Activated CD4-positive, alpha-beta memory T cell treated with anti-CD3 and anti-CD28 coated beads for 36 hours (primary cell): ENCODE results near the gene TRERF1. TPM values are rescaled to one million over a fixed set of nuclear protein-coding genes. Genes with fewer than 3 reads are reported as not detected.

Source experiments
- CTCF ChIA-PET: fragments of 350-600 bp; sonication (Branson Sonifier 250); formaldehyde crosslinking; loops from one replicate; lab custom pipeline; 2021; ENCODE audit warnings: antibody characterized with exemption, inconsistent platforms; lab: Charles Lee
- POLR2A ChIA-PET: fragments of 350-600 bp; sonication (Branson Sonifier 250); formaldehyde crosslinking; loops from one replicate; lab custom pipeline; 2021; ENCODE audit warnings: antibody characterized with exemption; lab: Charles Lee
- DNase-seq: peaks from one replicate; pipeline ENCODE4 v3.0.0-alpha.2; 2020
- H3K27ac Mint-ChIP-seq: one replicate; pipeline ENCODE4 v1.8.0; 2021; ENCODE audit warnings: mixed read lengths
- H3K27me3 Mint-ChIP-seq: one replicate; pipeline ENCODE4 v1.8.0; 2021; ENCODE audit warnings: mixed read lengths
- H3K36me3 Mint-ChIP-seq: one replicate; pipeline ENCODE4 v1.8.0; 2021; ENCODE audit warnings: mixed read lengths
- H3K4me1 Mint-ChIP-seq: one replicate; pipeline ENCODE4 v1.8.0; 2021; ENCODE audit warnings: low read depth, mixed read lengths
- H3K4me3 Mint-ChIP-seq: one replicate; pipeline ENCODE4 v1.8.0; 2021; ENCODE audit warnings: mild to moderate bottlenecking, mixed read lengths
- H3K9me3 Mint-ChIP-seq: one replicate; pipeline ENCODE4 v1.8.0; 2021; ENCODE audit warnings: mixed read lengths
- intact Hi-C: fragments of 100-400 bp; cut with micrococcal nuclease; formaldehyde crosslinking; loops from one replicate; pipeline ENCODE4 v1.15.1; 2023
- total RNA-seq, 2 experiments: library from RNA; stranded (reverse); gene quantifications; one replicate each; pipeline ENCODE4 v1.2.3, GENCODE V29; 2021

TRERF1 gene
- total RNA-seq, 2 experiments from 2014 or later: 16.3 to 16.7 TPM

GRCh38 chr6:42378536-42378935, 73.2 kb downstream of the TRERF1 start:
- intact Hi-C loops: no loop called here

DNA sequence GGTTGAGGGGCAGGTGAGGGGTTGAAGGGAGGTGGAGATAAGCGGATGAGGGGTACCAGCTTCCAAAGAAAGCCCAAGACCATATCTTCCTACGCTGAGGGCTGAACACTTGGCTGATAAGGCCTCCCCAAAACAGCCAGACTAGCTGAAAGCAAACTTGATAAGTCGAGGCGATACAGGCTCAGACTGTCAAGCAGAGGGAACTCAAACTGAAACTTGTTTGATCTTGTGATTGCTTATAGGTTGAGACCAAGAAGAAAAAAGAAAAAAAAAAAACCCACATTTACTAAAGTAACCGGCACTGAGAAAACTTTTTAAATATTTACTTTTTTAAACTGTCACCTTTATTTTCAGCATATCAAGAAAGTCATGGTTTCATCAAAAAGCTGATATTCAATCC, 73.6 kb downstream of the TRERF1 start:
- Mint-ChIP-seq H3K36me3 (peaks cover 3% of the 10 kb centered on the region), H3K4me1 (peaks cover 71% of the 10 kb centered on the region), H3K4me3 (peak overlapping the region; percentile 24), H3K27ac (peak overlapping the region; percentile 80), H3K9me3 (no peaks in the 10 kb centered on the region), H3K27me3 (no peaks in the 10 kb centered on the region)
- CTCF ChIA-PET: interaction anchor here (1.1 to 2.3 kb wide), 5 partner anchors 13 to 170 kb away, joined by 3 to 11 read pairs (median 7); no protein-coding TSS in a partner anchor
- intact Hi-C loops: no loop called here
- peak; percentile 50 for DNase-seq
- POLR2A ChIA-PET: interaction anchor here (0.9 to 2.3 kb wide), 4 partner anchors 10 to 24 kb away, joined by 3 to 13 read pairs (median 7); no protein-coding TSS in a partner anchor

More at GRCh38 chr6:42378536-42378935, 73.2 kb downstream of the TRERF1 start:
- no peaks in the 10 kb centered on the region for H3K27me3 Mint-ChIP-seq
- peak overlapping the region; percentile 24 for H3K4me3 Mint-ChIP-seq
- H3K4me1 Mint-ChIP-seq: peaks cover 74% of the 10 kb centered on the region
- ChIA-PET POLR2A (interaction anchor here (0.9 to 2.3 kb wide), 4 partner anchors 10 to 24 kb away, joined by 3 to 13 read pairs (median 7); no protein-coding TSS in a partner anchor), CTCF (interaction anchor here (1.1 to 2.3 kb wide), 5 partner anchors 12 to 169 kb away, joined by 3 to 11 read pairs (median 7); no protein-coding TSS in a partner anchor)
- H3K27ac Mint-ChIP-seq: peak overlapping the region; percentile 80
- DNase-seq: no peak
- H3K36me3 Mint-ChIP-seq: peaks cover 3% of the 10 kb centered on the region
- H3K9me3 Mint-ChIP-seq: no peaks in the 10 kb centered on the region

DNA sequence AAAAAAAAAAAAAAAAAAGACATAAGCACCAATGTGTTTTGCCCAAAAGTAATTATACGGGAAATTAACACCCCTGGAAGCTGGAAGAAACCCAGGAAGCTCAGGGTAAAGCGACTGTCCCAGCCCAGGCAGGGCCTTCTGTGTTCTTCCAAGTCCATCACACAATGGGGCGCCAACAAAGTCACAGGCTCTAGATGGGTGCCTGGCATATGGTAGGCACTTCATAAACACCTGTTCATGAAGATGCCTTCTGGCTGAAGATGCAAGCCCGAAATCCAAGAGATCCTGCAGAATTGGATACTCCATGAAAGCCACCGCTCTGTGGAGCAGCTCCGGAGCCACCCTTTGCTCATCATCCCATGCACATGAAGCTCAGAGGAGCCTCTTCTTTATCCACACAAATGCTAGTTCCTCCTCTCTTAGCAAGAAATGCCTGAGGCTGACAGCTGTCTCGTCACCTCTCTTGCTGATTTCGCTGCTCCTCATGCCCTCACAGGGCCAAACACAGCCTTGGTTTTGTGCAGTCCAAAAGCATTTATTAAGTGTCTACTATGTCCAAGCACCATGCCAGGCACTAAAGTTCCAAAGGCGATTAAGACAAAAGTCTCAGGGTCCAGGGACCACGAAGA, 76.6 kb downstream of the TRERF1 start:
- H3K4me1 Mint-ChIP-seq: peaks cover 68% of the 10 kb centered on the region
- no peak overlapping the region for H3K27ac Mint-ChIP-seq
- peaks cover 3% of the 10 kb centered on the region for H3K36me3 Mint-ChIP-seq
- no peaks in the 10 kb centered on the region for H3K27me3 Mint-ChIP-seq
- H3K4me3 Mint-ChIP-seq: no peak overlapping the region
- intact Hi-C loops: no loop called here
- ChIA-PET CTCF (interaction anchor here (1.4 to 1.5 kb wide), 2 partner anchors 156 to 172 kb away, joined by 7 to 10 read pairs; no protein-coding TSS in a partner anchor), POLR2A (interaction anchor here (1.2 kb wide), 1 partner anchor 13 kb away, joined by 4 read pairs; no protein-coding TSS in a partner anchor)
- H3K9me3 Mint-ChIP-seq: no peaks in the 10 kb centered on the region
- no peak for DNase-seq

DNA sequence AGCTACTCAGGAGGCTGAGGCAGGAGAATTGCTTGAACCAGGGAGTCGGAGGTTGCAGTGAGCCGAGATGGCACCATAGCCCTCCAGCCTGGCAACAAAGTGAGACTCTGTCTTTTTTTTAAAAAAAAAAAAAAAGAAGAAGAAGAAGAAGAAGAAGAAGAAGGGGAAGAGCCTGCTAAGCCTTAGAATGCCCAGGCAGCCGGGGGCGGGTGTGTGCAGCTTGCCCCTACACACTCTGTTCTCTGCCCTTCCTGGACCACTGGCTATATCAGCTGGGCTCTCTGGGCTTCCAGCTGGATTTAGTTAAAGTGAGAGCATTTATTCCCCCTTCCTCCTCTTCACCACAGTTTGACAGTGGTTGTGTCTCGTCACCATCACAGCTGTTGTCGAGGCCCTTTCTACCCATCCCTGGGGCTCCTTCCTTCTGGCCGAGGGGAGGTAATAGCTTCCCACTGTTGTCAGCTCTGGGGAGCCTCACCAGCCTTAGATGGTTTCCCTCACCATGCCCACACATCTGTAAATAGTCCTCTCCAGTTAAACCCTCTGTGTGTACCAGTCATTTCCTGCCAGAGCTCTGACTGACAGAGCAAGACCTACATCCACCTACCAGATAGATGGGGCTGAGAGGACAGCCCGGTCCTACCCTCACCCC, 77.6 kb downstream of the TRERF1 start:
- Mint-ChIP-seq H3K4me1 (peaks cover 69% of the 10 kb centered on the region), H3K4me3 (no peak overlapping the region), H3K27me3 (no peaks in the 10 kb centered on the region), H3K36me3 (peaks cover 3% of the 10 kb centered on the region), H3K9me3 (no peaks in the 10 kb centered on the region), H3K27ac (peak overlapping the region; percentile 72)
- ChIA-PET CTCF (interaction anchor here (0.7 to 1.5 kb wide), 6 partner anchors 7 to 173 kb away, joined by 3 to 10 read pairs (median 4); no protein-coding TSS in a partner anchor), POLR2A (interaction anchor here (0.6 to 1.2 kb wide), 2 partner anchors 14 to 36 kb away, joined by 4 read pairs; no protein-coding TSS in a partner anchor)
- intact Hi-C loops: loop anchor here (1.0 kb wide), 1 partner anchor 16 kb away; no protein-coding TSS in a partner anchor
- DNase-seq: peak; percentile 53

DNA sequence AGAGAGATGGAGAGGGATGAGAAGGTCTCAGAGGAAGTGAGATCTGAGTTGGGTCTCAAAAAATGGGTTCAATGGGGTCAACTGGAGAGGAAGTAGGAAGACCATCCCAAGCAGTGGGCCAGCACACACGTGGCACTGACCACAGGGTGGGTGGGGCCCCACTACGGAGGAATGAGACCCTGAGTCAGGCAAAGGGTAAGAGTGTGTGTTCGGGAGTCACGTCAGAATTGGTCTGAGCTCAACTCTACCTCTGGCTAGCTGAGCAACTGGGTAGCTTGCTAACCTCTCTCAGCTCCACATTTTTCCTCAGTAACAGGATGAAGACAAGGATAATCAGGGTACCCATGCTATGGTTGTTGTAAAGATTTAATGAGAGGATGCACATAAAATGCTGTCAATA, 79.0 kb downstream of the TRERF1 start:
- H3K9me3 Mint-ChIP-seq: no peaks in the 10 kb centered on the region
- peaks cover 70% of the 10 kb centered on the region for H3K4me1 Mint-ChIP-seq
- H3K4me3 Mint-ChIP-seq: no peak overlapping the region
- H3K36me3 Mint-ChIP-seq: peaks cover 3% of the 10 kb centered on the region
- intact Hi-C loops: no loop called here
- no peaks in the 10 kb centered on the region for H3K27me3 Mint-ChIP-seq
- H3K27ac Mint-ChIP-seq: no peak overlapping the region
- DNase-seq: no peak
- ChIA-PET POLR2A (interaction anchor here (0.6 to 1.1 kb wide), 2 partner anchors 42 to 187 kb away, joined by 3 to 4 read pairs; no protein-coding TSS in a partner anchor), CTCF (interaction anchor here (0.9 to 1.2 kb wide), 2 partner anchors 9 to 64 kb away, joined by 3 read pairs; no protein-coding TSS in a partner anchor)

DNA sequence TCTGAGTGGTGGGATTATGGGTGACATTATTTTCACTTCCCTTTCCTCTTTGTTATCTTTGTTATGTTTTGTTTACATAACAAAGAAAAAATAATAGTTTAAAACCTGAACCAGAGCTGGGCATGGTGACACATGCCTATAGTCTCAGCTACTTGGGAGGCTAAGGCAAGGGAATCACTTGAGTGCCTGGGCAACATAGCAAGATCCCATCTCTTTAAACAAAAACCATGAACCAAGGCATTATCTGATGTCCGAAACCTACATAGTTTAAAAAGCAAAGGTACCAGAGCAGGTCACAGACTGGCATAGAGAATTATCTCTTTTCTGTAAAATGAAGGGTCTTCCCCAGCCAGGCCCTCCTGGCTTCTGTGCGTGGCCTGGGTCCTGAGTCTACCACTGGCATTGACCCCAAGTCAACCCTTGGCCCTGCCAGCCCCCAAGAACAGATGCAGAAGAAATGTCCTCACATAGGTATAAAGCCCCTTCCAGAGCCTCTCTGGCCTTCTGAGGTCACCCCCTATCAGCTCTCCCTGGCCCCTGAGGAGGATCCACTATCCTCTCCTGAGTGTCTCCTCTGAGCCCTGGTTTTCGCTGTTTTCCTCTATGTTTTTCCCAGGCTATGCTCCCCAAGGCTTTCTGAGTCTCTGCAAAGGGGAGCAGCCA, 81.3 kb downstream of the TRERF1 start:
- ChIA-PET POLR2A (no interaction called here), CTCF (no interaction called here)
- Mint-ChIP-seq H3K27me3 (no peaks in the 10 kb centered on the region), H3K27ac (peak overlapping the region; percentile 47), H3K4me1 (peaks cover 80% of the 10 kb centered on the region), H3K9me3 (no peaks in the 10 kb centered on the region), H3K36me3 (peaks cover 11% of the 10 kb centered on the region), H3K4me3 (no peak overlapping the region)
- intact Hi-C loops: no loop called here
- DNase-seq: no peak

DNA sequence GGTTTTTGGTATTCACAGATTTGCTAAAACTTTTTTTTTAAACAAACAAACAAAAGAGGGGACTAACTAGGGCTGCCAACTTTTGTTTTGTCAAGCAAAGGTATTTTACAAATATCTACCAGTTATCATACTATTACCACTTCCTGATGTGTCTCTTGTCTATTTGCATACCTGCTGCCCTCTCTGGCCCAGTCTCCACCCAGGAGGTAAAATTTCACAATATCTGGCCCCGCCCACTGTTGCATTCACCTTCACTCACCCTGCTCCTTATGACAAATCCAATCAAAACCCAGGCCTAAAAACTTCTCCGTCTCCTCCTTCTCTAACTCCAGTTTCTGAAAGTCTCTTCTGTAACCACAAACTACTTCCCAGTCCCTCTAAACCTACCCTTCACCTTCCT, 82.2 kb downstream of the TRERF1 start:
- Mint-ChIP-seq H3K27ac (peak overlapping the region; percentile 92), H3K9me3 (no peaks in the 10 kb centered on the region), H3K27me3 (no peaks in the 10 kb centered on the region), H3K4me1 (peaks cover 81% of the 10 kb centered on the region), H3K4me3 (no peak overlapping the region), H3K36me3 (peaks cover 12% of the 10 kb centered on the region)
- ChIA-PET POLR2A (interaction anchor here (0.8 to 3.2 kb wide), 3 partner anchors 11 to 21 kb away, joined by 3 to 23 read pairs (median 3); no protein-coding TSS in a partner anchor), CTCF (no interaction called here)
- peak; percentile 73 for DNase-seq
- intact Hi-C loops: no loop called here

- ChIA-PET POLR2A (interaction anchor here (0.7 to 3.4 kb wide), 11 partner anchors 10 to 106 kb away, joined by 3 to 28 read pairs (median 6); partner anchors contain the start of gene TRERF1), CTCF (interaction anchor here (1.0 to 3.3 kb wide), 3 partner anchors 10 to 179 kb away, joined by 3 to 24 read pairs (median 14); no protein-coding TSS in a partner anchor)
- Mint-ChIP-seq H3K4me3 (peak overlapping the region; percentile 67), H3K36me3 (peaks cover 9% of the 10 kb centered on the region), H3K4me1 (peaks cover 79% of the 10 kb centered on the region), H3K9me3 (no peaks in the 10 kb centered on the region), H3K27ac (peak overlapping the region; percentile 92), H3K27me3 (no peaks in the 10 kb centered on the region)
- intact Hi-C loops: loop anchor here (1.0 kb wide), 3 partner anchors 15 to 28 kb away; no protein-coding TSS in a partner anchor
- DNase-seq: peak; percentile 86
Observed at GRCh38 chr6:42368181-42368580, 83.5 kb downstream of the TRERF1 start.

GRCh38 chr6:42367353-42368011, 84.2 kb downstream of the TRERF1 start:
- DNase-seq: peak; percentile 48
- CTCF ChIA-PET: interaction anchor here (1.0 to 3.3 kb wide), 4 partner anchors 9 to 180 kb away, joined by 3 to 24 read pairs (median 14); no protein-coding TSS in a partner anchor
- peak overlapping the region; percentile 67 for H3K4me3 Mint-ChIP-seq
- peaks cover 73% of the 10 kb centered on the region for H3K4me1 Mint-ChIP-seq
- intact Hi-C loops: loop anchor here (1.0 kb wide), 3 partner anchors 16 to 27 kb away; no protein-coding TSS in a partner anchor
- no peaks in the 10 kb centered on the region for H3K27me3 Mint-ChIP-seq
- POLR2A ChIA-PET: interaction anchor here (0.6 to 3.4 kb wide), 11 partner anchors 9 to 153 kb away, joined by 3 to 28 read pairs (median 6); no protein-coding TSS in a partner anchor
- peak overlapping the region; percentile 92 for H3K27ac Mint-ChIP-seq
- peaks cover 11% of the 10 kb centered on the region for H3K36me3 Mint-ChIP-seq
- no peaks in the 10 kb centered on the region for H3K9me3 Mint-ChIP-seq

- CTCF ChIA-PET: interaction anchor here (0.8 to 3.3 kb wide), 4 partner anchors 9 to 197 kb away, joined by 3 to 24 read pairs (median 14); no protein-coding TSS in a partner anchor
- peaks cover 13% of the 10 kb centered on the region for H3K36me3 Mint-ChIP-seq
- no peak for DNase-seq
- H3K4me3 Mint-ChIP-seq: peak overlapping the region; percentile 67
- POLR2A ChIA-PET: interaction anchor here (0.6 to 3.4 kb wide), 10 partner anchors 9 to 154 kb away, joined by 3 to 28 read pairs (median 6); no protein-coding TSS in a partner anchor
- intact Hi-C loops: no loop called here
- peaks cover 70% of the 10 kb centered on the region for H3K4me1 Mint-ChIP-seq
- no peaks in the 10 kb centered on the region for H3K27me3 Mint-ChIP-seq
- peak overlapping the region; percentile 92 for H3K27ac Mint-ChIP-seq
- H3K9me3 Mint-ChIP-seq: no peaks in the 10 kb centered on the region
Observed at GRCh38 chr6:42366999-42367352, 84.8 kb downstream of the TRERF1 start.
